PC-3 (cell line): ENCODE data around the gene HAUS7. TPM values are rescaled to one million over a fixed set of nuclear protein-coding genes. Genes with fewer than 3 reads are reported as not detected.

ENCODE experiments used
- ATAC-seq: fragments of 200-7000 bp; cut with Tn5 transposase; 2 replicates; pipeline ENCODE4 v1.9.1; 2020; ENCODE audit warnings: mild to moderate bottlenecking, moderate library complexity
- BruUV-seq: library from RNA; stranded (reverse); fragments of 400-500 nt; replicated peaks from 2 replicates; lab custom pipeline; 2021; lab: Mats Ljungman, UMichigan
- CTCF ChIA-PET: fragments of 300-600 bp; sonication (Branson Sonifier 250); formaldehyde crosslinking; loops from one replicate; lab custom pipeline; 2022; ENCODE audit warnings: antibody characterized with exemption; lab: Charles Lee
- POLR2A ChIA-PET: fragments of 300-600 bp; sonication (Branson Sonifier 250); formaldehyde crosslinking; loops from one replicate; lab custom pipeline; 2022; ENCODE audit warnings: antibody characterized with exemption; ENCODE audit not compliant: unreplicated experiment; lab: Charles Lee
- DNase-seq: peaks from one replicate; pipeline ENCODE4 v3.0.0-alpha.2; 2015
- H2AFZ ChIP-seq: fragments of 300-600 bp; sonication (generic); 2 replicates; pipeline ENCODE4 v1.6.0; 2016; ENCODE audit warnings: antibody characterized with exemption, low read length
- H3F3A ChIP-seq: fragments of 300-600 bp; sonication (generic); one replicate; pipeline ENCODE4 v1.6.0; 2017; ENCODE audit warnings: antibody characterized with exemption, low read length, control low read depth, mild to moderate bottlenecking; ENCODE audit not compliant: unreplicated experiment
- H3K27ac ChIP-seq: fragments of 300-600 bp; sonication (generic); 2 replicates; pipeline ENCODE4 v1.5.1; 2016; ENCODE audit warnings: mild to moderate bottlenecking, low read length
- H3K27me3 ChIP-seq: fragments of 300-600 bp; sonication (generic); 2 replicates; pipeline ENCODE4 v1.6.1; 2016; ENCODE audit warnings: low read length, mixed read lengths
- H3K36me3 ChIP-seq: fragments of 300-600 bp; sonication (generic); 2 replicates; pipeline ENCODE4 v1.6.1; 2016; ENCODE audit warnings: low read depth, mixed run types, low read length, mixed read lengths
- H3K4me1 ChIP-seq: fragments of 300-600 bp; sonication (generic); 2 replicates; pipeline ENCODE4 v1.5.1; 2016; ENCODE audit warnings: low read length; ENCODE audit not compliant: insufficient read depth
- H3K4me2 ChIP-seq: fragments of 300-600 bp; sonication (generic); 2 replicates; pipeline ENCODE4 v1.6.0; 2016; ENCODE audit warnings: low read length
- H3K4me3 ChIP-seq: fragments of 300-600 bp; sonication (generic); 2 replicates; pipeline ENCODE4 v1.5.1; 2016; ENCODE audit warnings: mild to moderate bottlenecking, low read length, mixed read lengths
- H3K79me2 ChIP-seq: fragments of 300-600 bp; sonication (generic); 2 replicates; pipeline ENCODE4 v1.6.1; 2017; ENCODE audit warnings: low read length, mixed read lengths
- H3K9ac ChIP-seq: fragments of 300-600 bp; sonication (generic); 2 replicates; pipeline ENCODE4 v1.6.0; 2016; ENCODE audit warnings: mild to moderate bottlenecking, low read length
- H3K9me2 ChIP-seq: fragments of 300-600 bp; sonication (generic); replicated peaks from 2 replicates; pipeline ENCODE4 v1.6.1; 2016; ENCODE audit warnings: mixed run types, low read length, mixed read lengths
- H3K9me3 ChIP-seq: fragments of 300-600 bp; sonication (generic); 2 replicates; pipeline ENCODE4 v1.6.1; 2016; ENCODE audit warnings: low read length, mixed read lengths
- H4K20me1 ChIP-seq: fragments of 300-600 bp; sonication (generic); 2 replicates; pipeline ENCODE4 v1.6.1; 2016; ENCODE audit warnings: low read length, mixed read lengths
- EZH2 ChIP-seq: fragments of 300-600 bp; sonication (generic); IDR thresholded peaks from one replicate; pipeline ENCODE4 v1.6.1; 2017; ENCODE audit warnings: antibody characterized with exemption, mild to moderate bottlenecking, low read length; ENCODE audit not compliant: unreplicated experiment
- EZH2phosphoT487 ChIP-seq: fragments of 300-600 bp; sonication (generic); IDR thresholded peaks from 2 replicates; pipeline ENCODE4 v1.6.1; 2018; ENCODE audit warnings: mild to moderate bottlenecking, antibody characterized with exemption, low read length, borderline replicate concordance
- intact Hi-C: fragments of 100-400 bp; cut with micrococcal nuclease; formaldehyde crosslinking; loops from 2 replicates; pipeline ENCODE4 v1.9.0; 2023
- total RNA-seq: library from RNA; depleted of rRNA; stranded (reverse); fragments of >200 nt; gene quantifications from 2 replicates; pipeline ENCODE4 v1.2.3, GENCODE V29; 2014
- TF ChIP-seq, protein P1 (sequence below): fragments of 300-600 bp; sonication (generic); conservative IDR thresholded peaks from 2 replicates; pipeline ENCODE4 v1.5.1; 2017; ENCODE audit warnings: antibody characterized with exemption, low read depth, mild to moderate bottlenecking, low read length

The HAUS7 gene
- total RNA-seq, 1 experiment from 2014 or later, result 46.0 TPM

DNA sequence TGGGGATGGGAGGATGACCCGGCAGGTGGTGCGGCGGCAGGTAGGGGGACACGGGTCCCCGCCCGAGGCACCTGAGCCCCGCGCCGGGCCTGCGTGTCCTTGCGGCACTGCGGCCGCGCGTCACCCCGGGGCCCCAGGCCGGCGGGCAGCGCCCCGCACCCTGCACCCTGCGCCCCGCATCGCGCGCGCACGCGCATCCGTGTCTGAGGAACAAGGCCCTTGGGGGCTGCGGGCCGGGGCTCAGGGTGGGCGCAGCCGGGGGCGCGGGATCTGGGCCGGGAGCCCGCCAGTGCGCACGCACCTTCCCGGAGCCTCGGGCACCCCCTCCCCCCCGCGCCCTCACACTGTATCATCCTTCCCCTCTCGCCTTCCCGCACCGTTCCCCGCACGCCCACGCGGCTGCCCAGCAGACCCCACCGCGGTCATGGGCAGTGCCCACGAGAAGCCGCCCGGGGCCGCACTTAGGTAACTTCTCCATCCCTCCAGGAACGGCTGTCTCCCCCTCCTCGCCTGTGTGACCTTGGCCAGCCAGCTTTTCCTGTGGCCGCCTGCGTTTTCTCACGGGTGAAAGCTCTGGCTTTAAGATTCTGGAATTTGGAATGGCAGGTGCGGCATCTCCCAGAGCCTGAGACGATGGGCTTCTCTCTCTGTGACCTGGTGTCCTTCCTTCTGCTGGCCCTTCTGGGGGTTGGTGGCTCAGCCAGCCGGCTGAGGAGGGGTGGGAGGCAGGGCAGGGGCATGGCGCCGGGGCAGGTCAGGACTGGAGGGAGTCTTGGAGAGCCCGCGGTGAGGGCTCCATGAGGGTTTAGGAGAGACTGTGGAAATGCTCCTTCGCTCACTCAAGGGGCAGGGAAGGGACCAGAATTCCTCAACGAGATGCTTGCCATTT lies 47.8 kb upstream of the HAUS7 start:
- H3K36me3 ChIP-seq, result no peaks in the 10 kb centered on the region
- no peaks in the 10 kb centered on the region for H3F3A ChIP-seq
- no peak overlapping the region for H3K9ac ChIP-seq
- H3K4me1 ChIP-seq, result no peaks in the 10 kb centered on the region
- H4K20me1 ChIP-seq, result no peaks in the 10 kb centered on the region
- H3K9me2 ChIP-seq, result no peaks in the 10 kb centered on the region
- H3K79me2 ChIP-seq, result no peaks in the 10 kb centered on the region
- DNase-seq (no peak), ATAC-seq (no peak)
- H3K27ac ChIP-seq, result no peak overlapping the region
- H3K27me3 ChIP-seq, result peaks cover 9% of the 10 kb centered on the region; the same call in 1 of the 2 replicates
- no peaks in the 10 kb centered on the region for H3K9me3 ChIP-seq
- BruUV-seq, result no TSS peak
- intact Hi-C loops, result no loop called here
- H2AFZ ChIP-seq, result no peak overlapping the region
- H3K4me3 ChIP-seq, result no peak overlapping the region
- TF ChIP-seq, protein P1, sequence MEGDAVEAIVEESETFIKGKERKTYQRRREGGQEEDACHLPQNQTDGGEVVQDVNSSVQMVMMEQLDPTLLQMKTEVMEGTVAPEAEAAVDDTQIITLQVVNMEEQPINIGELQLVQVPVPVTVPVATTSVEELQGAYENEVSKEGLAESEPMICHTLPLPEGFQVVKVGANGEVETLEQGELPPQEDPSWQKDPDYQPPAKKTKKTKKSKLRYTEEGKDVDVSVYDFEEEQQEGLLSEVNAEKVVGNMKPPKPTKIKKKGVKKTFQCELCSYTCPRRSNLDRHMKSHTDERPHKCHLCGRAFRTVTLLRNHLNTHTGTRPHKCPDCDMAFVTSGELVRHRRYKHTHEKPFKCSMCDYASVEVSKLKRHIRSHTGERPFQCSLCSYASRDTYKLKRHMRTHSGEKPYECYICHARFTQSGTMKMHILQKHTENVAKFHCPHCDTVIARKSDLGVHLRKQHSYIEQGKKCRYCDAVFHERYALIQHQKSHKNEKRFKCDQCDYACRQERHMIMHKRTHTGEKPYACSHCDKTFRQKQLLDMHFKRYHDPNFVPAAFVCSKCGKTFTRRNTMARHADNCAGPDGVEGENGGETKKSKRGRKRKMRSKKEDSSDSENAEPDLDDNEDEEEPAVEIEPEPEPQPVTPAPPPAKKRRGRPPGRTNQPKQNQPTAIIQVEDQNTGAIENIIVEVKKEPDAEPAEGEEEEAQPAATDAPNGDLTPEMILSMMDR, result no peak
- TF ChIP-seq EZH2, result no peak
- TF ChIP-seq EZH2phosphoT487, result no peak
- H3K4me2 ChIP-seq, result no peak overlapping the region
- POLR2A ChIA-PET, result no interaction called here
- CTCF ChIA-PET, result no interaction called here

DNA sequence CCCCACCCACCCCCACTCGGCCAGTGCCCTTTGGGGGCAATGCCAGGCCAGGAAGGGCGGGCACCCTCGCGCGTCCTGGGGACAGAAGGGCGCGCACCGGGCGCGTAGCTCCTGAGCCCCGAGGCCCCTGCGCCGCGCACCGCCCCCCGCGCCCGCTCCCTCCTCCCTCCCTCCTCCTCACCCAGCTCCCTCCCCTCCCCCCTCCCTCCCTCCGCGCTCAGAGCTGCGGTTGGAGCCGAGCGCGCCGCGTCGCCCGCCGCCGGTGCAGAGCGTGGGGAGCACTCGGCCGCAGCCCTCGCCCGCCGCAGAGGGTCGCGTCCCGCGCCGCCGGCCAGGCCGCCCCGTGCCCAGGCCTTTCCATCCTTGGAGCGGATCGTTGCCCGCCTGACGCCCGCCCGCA lies 47.0 kb upstream of the HAUS7 start, which contains the start of gene ATP2B3:
Gene ATP2B3 (plus strand): TSS at position 220 of the 400 bp plus-strand sequence. CDS start 18,606 bp downstream, outside the sequence.
- H3K4me2 ChIP-seq, result no peak within 1 kb of the TSS
- DNase-seq, result no peak
- peaks cover 9% of the 10 kb centered on the region; the same call in 1 of the 2 replicates for H3K27me3 ChIP-seq
- H3K27ac ChIP-seq, result no peak within 1 kb of the TSS
- H3K36me3 ChIP-seq, result no peaks in the 10 kb centered on the region
- no peak within 1 kb of the TSS for H2AFZ ChIP-seq
- H3F3A ChIP-seq, result no peaks in the 10 kb centered on the region
- no peak for ATAC-seq
- CTCF ChIA-PET, result no interaction called here
- no peaks in the 10 kb centered on the region for H4K20me1 ChIP-seq
- no peaks in the 10 kb centered on the region for H3K9me2 ChIP-seq
- intact Hi-C loops, result no loop called here
- no peaks in the 10 kb centered on the region for H3K9me3 ChIP-seq
- POLR2A ChIA-PET, result no interaction called here
- no peaks in the 10 kb centered on the region for H3K79me2 ChIP-seq
- no peak within 1 kb of the TSS for H3K4me3 ChIP-seq
- H3K4me1 ChIP-seq, result no peaks in the 10 kb centered on the region
- no peak for TF ChIP-seq EZH2
- TF ChIP-seq, protein P1, result no peak
- TF ChIP-seq EZH2phosphoT487, result no peak
- no peak within 1 kb of the TSS for H3K9ac ChIP-seq
- no TSS peak for BruUV-seq

DNA sequence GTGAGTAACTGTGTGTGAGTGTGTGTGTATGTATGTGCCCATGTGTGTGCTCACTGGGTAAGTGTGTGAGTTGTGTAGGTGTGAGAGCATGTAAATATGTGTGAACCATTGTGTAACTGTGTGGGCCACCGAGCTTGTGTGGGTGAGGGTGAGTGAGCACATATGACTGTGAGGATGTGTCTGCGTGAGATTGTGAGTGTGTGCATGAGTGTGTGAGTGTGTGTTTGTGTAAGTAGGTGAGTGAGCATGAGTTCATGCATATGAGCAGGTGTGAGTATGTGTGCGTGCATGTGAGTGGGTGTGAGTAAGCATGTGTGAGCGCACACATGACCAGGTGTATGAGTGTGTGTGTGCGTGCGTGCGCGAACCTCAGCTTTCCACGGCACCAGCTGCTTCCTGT lies 45.7 kb upstream of the HAUS7 start:
- no peaks in the 10 kb centered on the region for H3F3A ChIP-seq
- H3K9me3 ChIP-seq, result no peaks in the 10 kb centered on the region
- no peaks in the 10 kb centered on the region for H3K9me2 ChIP-seq
- BruUV-seq, result no TSS peak
- no peaks in the 10 kb centered on the region for H3K79me2 ChIP-seq
- ChIA-PET CTCF (no interaction called here), POLR2A (no interaction called here)
- H3K27ac ChIP-seq, result no peak overlapping the region
- peaks cover 9% of the 10 kb centered on the region; the same call in 1 of the 2 replicates for H3K27me3 ChIP-seq
- no peak overlapping the region for H3K4me2 ChIP-seq
- no peak for ATAC-seq
- no peaks in the 10 kb centered on the region for H4K20me1 ChIP-seq
- no peak overlapping the region for H2AFZ ChIP-seq
- H3K9ac ChIP-seq, result no peak overlapping the region
- H3K36me3 ChIP-seq, result no peaks in the 10 kb centered on the region
- no peaks in the 10 kb centered on the region for H3K4me1 ChIP-seq
- no peak for DNase-seq
- intact Hi-C loops, result no loop called here
- TF ChIP-seq EZH2 (no peak), EZH2phosphoT487 (no peak)
- TF ChIP-seq, protein P1, result no peak
- H3K4me3 ChIP-seq, result no peak overlapping the region
